IMR-90 (cell line): ENCODE data around the gene NCF2. TPM values are rescaled to one million over a fixed set of nuclear protein-coding genes. Genes with fewer than 3 reads are reported as not detected.

Experiments used
- ATAC-seq: fragments of 200-7000 bp; cut with Tn5 transposase; 2 replicates; pipeline ENCODE4 v1.9.1; 2020; ENCODE audit warnings: low read depth, mild to moderate bottlenecking, moderate library complexity
- BruUV-seq: library from RNA; stranded (reverse); fragments of 400-500 nt; replicated peaks from 2 replicates; lab custom pipeline; 2021; lab: Mats Ljungman, UMichigan
- CTCF ChIA-PET: fragments of 300-600 bp; formaldehyde crosslinking; extraction: SDS; loops from one replicate; lab custom pipeline; 2021; ENCODE audit warnings: antibody characterized with exemption; lab: Yijun Ruan, JAX
- POLR2A ChIA-PET: fragments of 300-600 bp; sonication (Branson Sonifier 250); formaldehyde crosslinking; loops from one replicate; lab custom pipeline; 2022; ENCODE audit warnings: antibody characterized with exemption; ENCODE audit not compliant: unreplicated experiment; lab: Charles Lee
- DNase-seq: peaks from one replicate; pipeline ENCODE4 v3.0.0; 2013
- H2AFZ ChIP-seq: replicated peaks from 2 replicates; pipeline ENCODE3; 2013; ENCODE audit warnings: low read length, mild to moderate bottlenecking; ENCODE audit not compliant: poor library complexity
- H2AK5ac ChIP-seq: 2 replicates; pipeline ENCODE4 v1.6.1; 2013; ENCODE audit warnings: low read depth, low read length, inconsistent platforms
- H2AK9ac ChIP-seq: replicated peaks from 2 replicates; pipeline ENCODE3; 2013; ENCODE audit warnings: mild to moderate bottlenecking, low read depth, low read length, moderate library complexity; ENCODE audit not compliant: poor library complexity
- H2BK120ac ChIP-seq: 2 replicates; pipeline ENCODE4 v1.6.1; 2013; ENCODE audit warnings: low read depth, low read length, inconsistent platforms
- H2BK15ac ChIP-seq: 3 replicates; pipeline ENCODE4 v1.6.1; 2013; ENCODE audit warnings: low read depth, low read length, inconsistent platforms
- H2BK20ac ChIP-seq: 2 replicates; pipeline ENCODE4 v1.6.1; 2013; ENCODE audit warnings: low read depth, mild to moderate bottlenecking, inconsistent platforms, low read length, moderate library complexity
- H2BK5ac ChIP-seq: 2 replicates; pipeline ENCODE4 v1.6.1; 2013; ENCODE audit warnings: mild to moderate bottlenecking, low read depth, low read length, inconsistent platforms; ENCODE audit not compliant: poor library complexity, severe bottlenecking
- H3K14ac ChIP-seq: replicated peaks from 2 replicates; pipeline ENCODE4 v1.6.1; 2013; ENCODE audit warnings: low read depth, low read length, inconsistent platforms
- H3K18ac ChIP-seq: 2 replicates; pipeline ENCODE4 v1.6.1; 2013; ENCODE audit warnings: low read depth, low read length, control low read depth
- H3K23ac ChIP-seq: 2 replicates; pipeline ENCODE4 v1.6.1; 2013; ENCODE audit warnings: low read depth, low read length, inconsistent platforms
- H3K27ac ChIP-seq: 2 replicates; pipeline ENCODE4 v1.5.1; 2013; ENCODE audit warnings: mild to moderate bottlenecking, control low read depth, low read length; ENCODE audit not compliant: insufficient read depth
- H3K27me3 ChIP-seq: 2 replicates; pipeline ENCODE4 v1.6.1; 2013; ENCODE audit warnings: low read length; ENCODE audit not compliant: control insufficient read depth, insufficient read depth
- H3K36me3 ChIP-seq: 2 replicates; pipeline ENCODE4 v1.6.1; 2013; ENCODE audit warnings: low read length, mixed read lengths; ENCODE audit not compliant: control insufficient read depth, insufficient read depth
- H3K4ac ChIP-seq: 2 replicates; pipeline ENCODE4 v1.6.1; 2013; ENCODE audit warnings: low read depth, low read length, inconsistent platforms
- H3K4me1 ChIP-seq: 2 replicates; pipeline ENCODE4 v1.6.1; 2013; ENCODE audit warnings: low read length, mixed read lengths; ENCODE audit not compliant: control insufficient read depth, insufficient read depth
- H3K4me2 ChIP-seq: 2 replicates; pipeline ENCODE4 v1.6.1; 2013; ENCODE audit warnings: low read depth, mild to moderate bottlenecking, control low read depth, low read length, moderate library complexity
- H3K4me3 ChIP-seq: 2 replicates; pipeline ENCODE4 v1.5.1; 2013; ENCODE audit warnings: low read depth, mild to moderate bottlenecking, control low read depth, low read length, moderate library complexity; ENCODE audit not compliant: insufficient read depth
- H3K56ac ChIP-seq: 2 replicates; pipeline ENCODE4 v1.6.1; 2013; ENCODE audit warnings: low read length, inconsistent platforms; ENCODE audit not compliant: insufficient read depth; ENCODE audit errors: extremely low read depth
- H3K79me1 ChIP-seq, 2 experiments: 2 replicates each; pipeline ENCODE4 v1.6.1; 2013; ENCODE audit warnings: low read length in 2 of 2, inconsistent platforms in 1 of 2, low read depth in 1 of 2
- H3K9ac ChIP-seq: 2 replicates; pipeline ENCODE4 v1.6.1; 2013; ENCODE audit warnings: low read depth, low read length, control low read depth
- H3K9me1 ChIP-seq: 2 replicates; pipeline ENCODE4 v1.6.1; 2013; ENCODE audit warnings: low read length, inconsistent platforms; ENCODE audit not compliant: insufficient read depth
- H3K9me3 ChIP-seq: 2 replicates; pipeline ENCODE4 v1.6.1; 2013; ENCODE audit warnings: low read length; ENCODE audit not compliant: control insufficient read depth, insufficient read depth
- H4K20me1 ChIP-seq: 2 replicates; pipeline ENCODE4 v1.6.1; 2013; ENCODE audit warnings: low read length, inconsistent platforms; ENCODE audit not compliant: insufficient read depth
- H4K5ac ChIP-seq: 2 replicates; pipeline ENCODE4 v1.6.1; 2013; ENCODE audit warnings: mild to moderate bottlenecking, low read depth, low read length, control low read depth
- H4K8ac ChIP-seq, 2 experiments: 2 replicates each; pipeline ENCODE4 v1.6.1; 2013; ENCODE audit warnings: low read depth in 2 of 2, low read length in 2 of 2, control low read depth in 1 of 2, inconsistent platforms in 1 of 2
- H4K91ac ChIP-seq: 2 replicates; pipeline ENCODE4 v1.6.1; 2013; ENCODE audit warnings: low read depth, low read length, inconsistent platforms; ENCODE audit not compliant: insufficient read depth
- BHLHE40 ChIP-seq: fragments of 150-350 bp; IDR thresholded peaks from 2 replicates; pipeline ENCODE4 v1.6.1; 2016; ENCODE audit warnings: mild to moderate bottlenecking, low read depth, low read length
- CEBPB ChIP-seq: IDR thresholded peaks from 2 replicates; pipeline ENCODE4 v1.6.1; 2012; ENCODE audit warnings: low read depth, low read length, improper control_type of control experiment
- CTCF ChIP-seq: conservative IDR thresholded peaks from 2 replicates; pipeline ENCODE4 v1.5.1; 2012; ENCODE audit warnings: mild to moderate bottlenecking, low read depth, low read length, improper control_type of control experiment
- ELK1 ChIP-seq: fragments of 150-350 bp; IDR thresholded peaks from 2 replicates; pipeline ENCODE4 v1.6.1; 2016; ENCODE audit warnings: low read depth, mild to moderate bottlenecking, low read length, moderate library complexity, borderline replicate concordance
- FOS ChIP-seq: fragments of 150-350 bp; IDR thresholded peaks from 2 replicates; pipeline ENCODE4 v1.6.1; 2016; ENCODE audit warnings: low read depth, low read length
- MAFK ChIP-seq: IDR thresholded peaks from 2 replicates; pipeline ENCODE4 v1.6.1; 2012; ENCODE audit warnings: low read depth, low read length, improper control_type of control experiment
- MXI1 ChIP-seq: IDR thresholded peaks from 2 replicates; pipeline ENCODE4 v1.6.1; 2012; ENCODE audit warnings: low read depth, mild to moderate bottlenecking, low read length, moderate library complexity, borderline replicate concordance
- NFE2L2 ChIP-seq: fragments of 150-350 bp; IDR thresholded peaks from 2 replicates; pipeline ENCODE4 v1.6.1; 2016; ENCODE audit warnings: low read depth, mild to moderate bottlenecking, low read length
- POLR2A ChIP-seq: IDR thresholded peaks from 2 replicates; pipeline ENCODE4 v1.6.1; 2012; ENCODE audit warnings: mild to moderate bottlenecking, low read depth, low read length
- RAD21 ChIP-seq: IDR thresholded peaks from 2 replicates; pipeline ENCODE4 v1.6.1; 2012; ENCODE audit warnings: low read length, improper control_type of control experiment
- USF2 ChIP-seq: fragments of 150-350 bp; IDR thresholded peaks from 2 replicates; pipeline ENCODE4 v1.6.1; 2017; ENCODE audit warnings: mild to moderate bottlenecking, antibody characterized with exemption, low read length, low read depth
- WGBS, 2 experiments: methylation state at CpG; one replicate each; pipeline versions ENCODE4 v1.1.5 to v1.1.7; 2013; ENCODE audit warnings: missing lambda C conversion rate in 2 of 2; ENCODE audit not compliant: insufficient read length in 1 of 2; ENCODE audit errors: extremely low coverage in 2 of 2; 5-methylcytosine and 5-hydroxymethylcytosine counted together
- dilution Hi-C: fragments of 300-500 bp; cut with HindIII; formaldehyde crosslinking; loops from one replicate; pipeline ENCODE4 v1.14.3; 2018; ENCODE audit warnings: low sequenced_read_pairs; ENCODE audit not compliant: unreplicated experiment
- in situ Hi-C: fragments of 300-500 bp; cut with MboI; formaldehyde crosslinking; loops from 3 replicates; pipeline ENCODE4 v1.14.3; 2019; ENCODE audit warnings: low sequenced_read_pairs, inconsistent platforms, mixed read lengths
- intact Hi-C: fragments of 100-400 bp; cut with micrococcal nuclease; formaldehyde crosslinking; loops from 2 replicates; pipeline ENCODE4 v1.10.0; 2022
- polyA plus RNA-seq, 3 experiments: library from polyadenylated mRNA; depleted of rRNA; stranded (reverse); fragments of >200 nt; gene quantifications; 2 replicates each; pipeline ENCODE4 v1.2.3, GENCODE V29; 2012; ENCODE audit warnings: low replicate concordance in 1 of 3
- total RNA-seq: library from RNA; depleted of rRNA; stranded (reverse); fragments of >200 nt; gene quantifications from 2 replicates; pipeline ENCODE4 v1.2.3, GENCODE V29; 2012

The NCF2 gene
- total and polyA plus RNA-seq, 2 of the 4 experiments (the other 2 are of a cell fraction) = 3.2 to 4.2 TPM

GRCh38 chr1:183619781-183620180 is 29.5 kb upstream of the NCF2 start:
- no peak overlapping the region for H2BK5ac ChIP-seq
- H3K18ac ChIP-seq = no peak overlapping the region
- no peaks in the 10 kb centered on the region for H3K9me1 ChIP-seq
- ChIA-PET CTCF (interaction anchor here (1.0 kb wide), 1 partner anchor 10 kb away, joined by 3 read pairs; no protein-coding TSS in a partner anchor), POLR2A (no interaction called here)
- H3K56ac ChIP-seq = no peak overlapping the region
- H3K23ac ChIP-seq = no peak overlapping the region
- no peaks in the 10 kb centered on the region for H3K9me3 ChIP-seq
- no peak overlapping the region for H4K8ac ChIP-seq
- no TSS peak for BruUV-seq
- in situ Hi-C loops = loop anchor here (10.0 kb wide), 2 partner anchors 145 to 335 kb away; partner anchors contain the start of gene SMG7
- H2BK15ac ChIP-seq = no peak overlapping the region
- H2AK9ac ChIP-seq = no peak overlapping the region
- H3K79me1 ChIP-seq = peaks cover 0 to 6% of the 10 kb centered on the region in 2 experiments; a peak in 2 of 4 replicates
- no peak overlapping the region for H2BK120ac ChIP-seq
- H4K5ac ChIP-seq = no peak overlapping the region
- no peak for DNase-seq
- no peak overlapping the region for H3K9ac ChIP-seq
- no peak overlapping the region for H3K4ac ChIP-seq
- no peak overlapping the region for H3K4me2 ChIP-seq
- H2AK5ac ChIP-seq = no peak overlapping the region
- H3K27ac ChIP-seq = no peak overlapping the region
- WGBS, 2 experiments = no CpG with 5 or more reads among the region's 1 CpG
- intact Hi-C loops = no loop called here
- H2AFZ ChIP-seq = no peak overlapping the region
- H4K20me1 ChIP-seq = no peaks in the 10 kb centered on the region
- H4K91ac ChIP-seq = no peak overlapping the region
- no peak overlapping the region for H3K4me3 ChIP-seq
- dilution Hi-C loops = no loop called here
- ATAC-seq = no peak
- no peaks in the 10 kb centered on the region for H3K27me3 ChIP-seq
- TF ChIP-seq POLR2A (no peak), USF2 (no peak), NFE2L2 (no peak), CTCF (no peak), MAFK (no peak), MXI1 (no peak), BHLHE40 (no peak), CEBPB (no peak), ELK1 (no peak), FOS (no peak), RAD21 (no peak)
- H2BK20ac ChIP-seq = no peak overlapping the region
- H3K4me1 ChIP-seq = no peaks in the 10 kb centered on the region
- no peak overlapping the region for H3K14ac ChIP-seq
- H3K36me3 ChIP-seq = no peaks in the 10 kb centered on the region
